ENCODE data around the gene PIGP.
"Not testable (repeated sequence)": the region's sequence is repeated elsewhere in the genome, so short reads cannot be mapped to it uniquely, and the experiment has no call there.

The PIGP gene

DNA sequence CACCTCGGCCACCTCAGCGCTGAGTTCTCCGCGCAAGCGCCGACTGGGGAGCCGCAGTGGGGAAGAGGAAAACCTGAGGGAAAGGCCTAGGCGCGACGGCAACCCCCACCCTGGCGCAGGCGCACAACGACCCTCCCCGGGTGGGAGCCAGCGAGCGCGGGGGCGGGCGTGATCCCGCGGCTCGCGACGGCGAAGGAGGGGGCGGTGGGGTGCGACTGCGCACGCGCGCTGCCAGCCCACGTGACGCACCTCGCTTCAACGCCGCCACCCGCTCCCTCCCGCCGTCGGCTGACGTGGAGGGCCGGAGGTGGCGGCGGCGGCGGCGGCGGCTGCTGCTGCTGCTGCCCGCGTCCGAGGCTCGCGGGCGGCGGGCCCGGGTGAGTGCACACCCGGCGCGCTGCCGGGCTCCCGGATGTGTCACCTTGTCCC, at the start of gene PIGP, which contains the start of gene TTC3:
TSS of gene PIGP (minus strand) at position 84 of the 429 bp plus-strand sequence. CDS start 556 bp downstream, outside the sequence.
TSS of gene TTC3 (plus strand) at position 267 of the 429 bp plus-strand sequence. CDS start 14,004 bp downstream, outside the sequence.
- peak; percentile 95 for DNase-seq

- no peak for DNase-seq
These were observed 46.7 kb upstream of the PIGP start for GRCh38 chr21:37119421-37120218.

GRCh38 chr21:37118187-37118826, 45.4 kb upstream of the PIGP start:
- no peak for DNase-seq

DNA sequence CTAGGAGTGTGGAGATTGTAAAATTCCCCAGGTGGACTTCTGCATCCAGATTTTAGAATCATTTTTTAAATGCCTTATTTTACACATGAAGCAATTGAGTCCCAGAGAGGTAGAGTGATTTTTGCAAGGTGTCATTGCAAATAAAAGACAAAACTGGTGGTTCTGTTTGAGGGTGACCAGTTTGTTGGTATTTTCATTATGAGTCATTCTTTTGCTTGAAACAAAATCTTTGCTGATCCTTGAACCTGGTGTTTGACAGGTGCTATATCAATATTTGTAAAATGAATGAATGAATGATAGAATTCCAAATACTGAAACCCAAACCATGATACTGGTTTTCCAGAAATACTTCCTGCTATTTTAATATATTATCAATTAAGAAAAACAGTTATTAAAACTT, 44.3 kb upstream of the PIGP start:
- DNase-seq: no peak

DNA sequence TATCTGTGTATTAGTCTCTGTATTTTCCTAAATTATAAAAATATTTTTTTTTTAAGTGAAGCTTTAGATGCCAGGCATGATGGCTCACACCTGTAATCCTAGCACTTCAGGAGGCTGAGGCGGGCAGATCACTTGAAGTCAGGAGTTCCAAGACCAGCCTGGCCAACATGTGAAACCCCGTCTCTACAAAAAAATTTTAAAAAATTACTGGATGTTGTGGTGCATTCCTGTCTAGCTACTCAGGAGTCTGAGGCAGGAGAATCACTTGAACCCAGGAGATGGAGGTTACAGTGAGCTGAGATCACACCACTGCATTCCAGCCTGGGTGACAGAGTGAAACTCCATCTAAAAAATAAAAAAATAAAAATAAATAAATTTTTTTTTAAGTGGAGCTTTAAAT, 43.6 kb upstream of the PIGP start:
- DNase-seq: not testable (repeated sequence)

GRCh38 chr21:37114301-37114700, 41.4 kb upstream of the PIGP start:
- not testable (repeated sequence) for DNase-seq

DNA sequence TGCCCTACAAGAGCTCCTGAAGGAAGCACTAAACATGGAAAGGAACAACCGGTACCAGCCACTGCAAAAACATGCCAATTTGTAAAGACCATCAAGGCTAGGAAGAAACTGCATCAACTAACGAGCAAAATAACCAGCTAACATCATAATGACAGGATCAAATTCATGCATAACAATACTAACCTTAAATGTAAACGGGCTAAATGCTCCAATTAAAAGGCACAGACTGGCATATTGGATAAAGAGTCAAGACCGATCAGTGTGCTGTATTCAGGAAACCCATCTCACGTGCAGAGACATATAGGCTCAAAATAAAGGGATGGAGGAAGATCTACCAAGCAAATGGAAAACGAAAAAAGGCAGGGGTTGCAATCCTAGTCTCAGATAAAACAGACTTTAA, 38.2 kb upstream of the PIGP start:
- DNase-seq: not testable (repeated sequence)

DNA sequence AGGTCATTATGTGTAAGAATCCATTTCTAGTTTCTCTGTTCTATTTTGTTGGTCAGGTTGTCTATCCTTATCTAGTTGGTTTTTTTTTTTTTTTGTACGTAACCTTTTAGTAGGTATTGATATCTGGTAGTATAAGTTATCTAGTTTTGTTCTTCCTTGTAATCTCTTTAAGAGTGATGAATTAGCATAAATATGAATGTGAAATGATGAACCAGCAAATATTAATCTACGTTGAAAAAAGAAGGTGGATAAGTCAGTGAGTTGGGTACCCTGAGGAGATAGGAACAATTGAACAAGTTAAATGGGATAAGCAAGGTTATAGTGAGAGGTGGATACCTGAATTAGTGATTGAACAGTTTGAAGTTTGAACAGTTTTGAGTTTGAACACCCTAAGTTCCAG, 34.1 kb upstream of the PIGP start:
- no peak for DNase-seq

- DNase-seq: not testable (repeated sequence)
These were observed 29.9 kb upstream of the PIGP start for GRCh38 chr21:37102746-37103145.

DNA sequence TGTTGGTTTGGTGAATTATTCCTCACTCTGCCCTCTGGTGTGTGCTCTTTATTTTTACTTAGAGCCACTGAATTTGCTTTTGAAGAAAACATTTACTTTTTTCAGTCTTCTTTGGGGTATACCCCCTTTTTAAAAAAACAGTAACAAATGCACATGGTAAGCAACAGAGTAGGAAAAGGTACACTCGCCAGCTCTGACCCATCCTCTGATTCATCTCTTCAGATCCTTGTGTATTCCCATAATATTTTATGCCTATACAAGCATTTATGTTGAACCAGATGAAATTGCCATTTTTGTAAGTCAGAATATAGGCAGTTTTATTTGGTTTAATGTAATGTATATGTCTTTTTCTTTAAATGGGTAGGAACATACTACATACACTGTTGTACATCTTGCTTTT, 28.5 kb upstream of the PIGP start:
- DNase-seq: no peak

- no peak for DNase-seq
These were observed 27.4 kb upstream of the PIGP start for GRCh38 chr21:37100316-37100715.

GRCh38 chr21:37098751-37099150, 25.9 kb upstream of the PIGP start:
- no peak for DNase-seq

- DNase-seq: no peak
These were observed 22.9 kb upstream of the PIGP start for GRCh38 chr21:37095821-37096220.

DNA sequence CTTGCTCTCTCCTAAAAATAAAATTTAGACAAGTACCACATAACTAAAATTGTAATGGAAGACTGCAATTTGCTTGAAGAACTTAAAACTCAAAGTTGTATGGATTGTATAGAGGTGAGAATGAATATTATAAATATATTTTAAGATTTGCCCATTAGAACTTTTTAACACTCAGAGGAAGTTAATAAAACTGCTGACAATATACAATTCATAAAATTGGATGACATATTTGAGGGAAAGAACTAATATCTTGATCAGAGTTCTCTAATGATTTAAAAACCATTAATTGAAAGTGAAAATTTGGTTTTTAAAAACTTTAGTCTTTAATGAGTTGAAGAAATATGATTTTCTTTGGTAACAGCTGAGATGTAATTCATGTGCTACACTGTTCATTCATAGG, 21.1 kb upstream of the PIGP start:
- no peak for DNase-seq

DNA sequence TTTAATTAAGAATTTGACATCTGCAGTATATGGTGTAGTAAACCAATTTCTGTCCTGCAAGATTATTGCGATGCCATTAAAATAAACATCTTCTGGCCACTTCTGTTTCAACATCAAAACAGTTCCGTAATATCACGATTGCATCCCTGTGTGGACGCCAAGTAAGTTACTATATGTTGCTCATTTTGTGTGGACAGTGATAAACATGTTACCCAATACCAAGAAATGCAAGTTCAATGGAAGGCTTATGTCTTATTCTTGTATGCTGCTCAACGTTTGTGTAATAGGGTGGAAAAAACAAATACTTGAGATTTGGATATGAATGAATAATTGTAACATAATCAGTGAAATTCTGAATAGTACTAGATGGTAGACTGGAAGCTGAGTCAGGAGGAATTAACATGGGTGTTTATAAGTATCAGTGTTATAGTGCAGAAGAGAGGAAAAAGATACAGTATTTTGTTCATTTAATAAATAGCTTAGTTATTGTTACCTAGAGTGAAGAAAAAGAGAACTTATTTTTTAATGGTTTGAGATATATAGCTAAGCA, 15.4 kb upstream of the PIGP start:
- no peak for DNase-seq

- DNase-seq: no peak
These were observed 14.3 kb upstream of the PIGP start for GRCh38 chr21:37087188-37087587.

DNA sequence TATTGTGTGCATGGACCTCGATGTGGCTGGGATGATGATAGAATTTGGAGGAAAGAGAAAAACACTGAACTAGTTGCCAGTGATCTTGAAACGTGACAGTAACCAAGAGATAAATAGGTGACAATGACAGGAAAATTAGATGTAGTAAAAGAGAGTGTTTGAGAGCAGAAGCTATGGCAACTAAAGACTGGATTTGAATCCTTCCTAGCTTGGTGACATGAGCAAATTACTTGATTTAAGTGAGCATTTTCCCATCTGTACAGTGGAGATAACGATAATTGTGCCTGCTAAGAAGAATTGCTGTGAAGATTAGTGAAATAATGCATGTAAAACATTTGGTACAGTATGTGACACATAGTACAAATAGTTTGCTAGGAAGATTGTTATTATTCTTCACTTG, 12.9 kb upstream of the PIGP start:
- DNase-seq: no peak

- no peak for DNase-seq
These were observed 10.1 kb upstream of the PIGP start for GRCh38 chr21:37082856-37083528.

- no peak for DNase-seq
These were observed 9.5 kb upstream of the PIGP start for GRCh38 chr21:37082375-37082774.

DNA sequence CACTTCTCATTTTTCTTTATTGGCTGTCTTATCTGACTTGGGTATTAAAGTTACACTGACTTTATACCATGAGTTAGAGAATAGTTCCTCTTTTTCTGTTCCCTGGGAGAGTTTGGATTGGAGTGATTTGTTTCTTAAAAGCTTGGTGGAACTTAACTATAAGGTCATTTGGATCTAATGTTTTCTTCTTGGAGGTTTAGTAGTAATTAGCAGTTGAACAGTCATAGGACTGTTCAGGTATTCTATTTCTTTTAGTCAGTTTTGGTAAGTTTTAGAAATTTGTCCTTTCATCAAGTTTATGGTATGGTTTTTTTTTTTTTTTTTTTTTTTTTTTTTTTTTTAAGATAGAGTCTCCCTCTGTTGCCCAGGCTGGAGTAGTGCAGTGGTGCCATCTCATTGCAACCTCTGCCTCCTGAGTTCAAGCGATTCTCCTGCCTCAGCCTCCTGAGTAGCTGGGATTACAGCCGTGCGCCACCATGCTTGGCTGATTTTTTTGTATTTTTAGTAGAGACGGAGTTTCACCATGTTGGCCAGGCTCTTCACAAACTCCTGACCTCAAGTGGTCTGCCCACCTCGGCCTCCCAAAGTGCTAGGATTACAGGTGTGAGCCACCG, 6.4 kb upstream of the PIGP start:
- DNase-seq: no peak

GRCh38 chr21:37077403-37077802, 4.5 kb upstream of the PIGP start:
- DNase-seq: no peak

DNA sequence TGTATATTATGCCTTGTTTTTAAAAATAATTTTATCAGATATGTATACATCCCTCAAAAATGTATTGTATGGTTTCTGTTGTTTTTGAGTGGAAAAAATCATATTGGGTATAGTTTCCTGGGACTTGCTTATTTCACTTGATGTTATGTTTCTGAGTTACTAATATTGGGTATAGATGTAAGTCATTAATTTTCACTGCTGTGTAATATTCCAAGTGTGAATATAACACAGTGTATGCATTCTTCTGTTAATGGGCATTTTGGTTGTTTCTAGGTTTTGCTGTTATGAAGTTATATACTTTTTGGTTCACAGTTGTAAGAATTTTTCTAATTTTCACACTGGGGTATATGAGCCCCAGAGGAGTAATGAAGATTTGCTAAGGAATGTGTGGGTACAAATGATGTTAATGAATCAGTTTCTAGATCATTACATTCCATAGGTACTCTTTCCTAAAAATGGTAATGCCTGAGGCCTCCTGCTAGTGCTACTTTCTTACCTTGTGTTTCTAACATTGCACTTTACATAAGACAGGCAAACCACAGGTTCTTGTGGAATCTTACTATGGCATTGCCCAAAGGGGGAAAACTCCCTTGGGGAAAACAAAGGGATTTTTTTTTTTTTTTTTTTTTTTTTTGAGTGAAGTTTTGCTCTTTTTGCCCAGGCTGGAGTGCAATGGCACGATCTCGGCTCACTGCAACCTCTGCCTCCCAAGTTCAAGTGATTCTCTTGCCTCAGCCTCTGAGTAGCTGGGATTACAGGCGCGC, 3.4 kb upstream of the PIGP start:
- DNase-seq: no peak
